Measurements from ENCODE around the gene ZNF616. TPM values are rescaled to one million over a fixed set of nuclear protein-coding genes. Genes with fewer than 3 reads are reported as not detected.

The ZNF616 gene
- total RNA-seq, 3 donors from 2014 or later = 5.8 to 14.0 (median 7.2) TPM

DNA sequence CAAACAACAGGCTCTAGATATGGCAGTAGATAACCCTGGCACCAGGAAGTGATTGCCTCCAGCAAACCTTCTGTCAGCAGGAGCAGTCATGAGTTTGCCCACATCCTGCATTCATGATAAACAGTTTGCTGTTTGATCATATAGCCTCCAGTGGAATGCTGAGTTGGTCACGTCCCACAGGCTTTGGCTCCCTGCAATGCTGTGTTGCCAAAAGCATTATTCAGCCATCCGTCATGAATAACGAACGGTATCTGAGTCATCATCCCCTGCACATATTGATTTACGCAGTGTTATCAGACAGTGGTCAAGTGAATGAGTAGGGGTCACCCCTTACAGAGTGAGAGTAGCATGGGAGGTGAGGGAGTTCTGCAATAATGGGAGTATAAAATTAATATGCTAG is 69.2 kb downstream of the ZNF616 start:
- Histone ChIP-seq H3K36me3 (peaks cover 36% of the 10 kb centered on the region), H3K27me3 (no peaks in the 10 kb centered on the region), H3K4me3 (no peak overlapping the region), H3K4me1 (no peaks in the 10 kb centered on the region), H3K27ac (no peak overlapping the region), H3K9me3 (peaks cover 93 to 99% of the 10 kb centered on the region in 2 donors)
- DNase-seq (ENCODE audit: low spot score in 2 of 2) = no peak
- intact Hi-C loops (cut with DNase I; ENCODE audit: low total_unique reads) = no loop called here
- TF ChIP-seq POLR2AphosphoS5 (IDR thresholded peaks at IDR 0.05) = no peak
- TF ChIP-seq, protein P1, sequence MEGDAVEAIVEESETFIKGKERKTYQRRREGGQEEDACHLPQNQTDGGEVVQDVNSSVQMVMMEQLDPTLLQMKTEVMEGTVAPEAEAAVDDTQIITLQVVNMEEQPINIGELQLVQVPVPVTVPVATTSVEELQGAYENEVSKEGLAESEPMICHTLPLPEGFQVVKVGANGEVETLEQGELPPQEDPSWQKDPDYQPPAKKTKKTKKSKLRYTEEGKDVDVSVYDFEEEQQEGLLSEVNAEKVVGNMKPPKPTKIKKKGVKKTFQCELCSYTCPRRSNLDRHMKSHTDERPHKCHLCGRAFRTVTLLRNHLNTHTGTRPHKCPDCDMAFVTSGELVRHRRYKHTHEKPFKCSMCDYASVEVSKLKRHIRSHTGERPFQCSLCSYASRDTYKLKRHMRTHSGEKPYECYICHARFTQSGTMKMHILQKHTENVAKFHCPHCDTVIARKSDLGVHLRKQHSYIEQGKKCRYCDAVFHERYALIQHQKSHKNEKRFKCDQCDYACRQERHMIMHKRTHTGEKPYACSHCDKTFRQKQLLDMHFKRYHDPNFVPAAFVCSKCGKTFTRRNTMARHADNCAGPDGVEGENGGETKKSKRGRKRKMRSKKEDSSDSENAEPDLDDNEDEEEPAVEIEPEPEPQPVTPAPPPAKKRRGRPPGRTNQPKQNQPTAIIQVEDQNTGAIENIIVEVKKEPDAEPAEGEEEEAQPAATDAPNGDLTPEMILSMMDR (IDR thresholded peaks at IDR 0.05) = no peak
- no peak for TF ChIP-seq POLR2A (IDR thresholded peaks at IDR 0.05)

DNA sequence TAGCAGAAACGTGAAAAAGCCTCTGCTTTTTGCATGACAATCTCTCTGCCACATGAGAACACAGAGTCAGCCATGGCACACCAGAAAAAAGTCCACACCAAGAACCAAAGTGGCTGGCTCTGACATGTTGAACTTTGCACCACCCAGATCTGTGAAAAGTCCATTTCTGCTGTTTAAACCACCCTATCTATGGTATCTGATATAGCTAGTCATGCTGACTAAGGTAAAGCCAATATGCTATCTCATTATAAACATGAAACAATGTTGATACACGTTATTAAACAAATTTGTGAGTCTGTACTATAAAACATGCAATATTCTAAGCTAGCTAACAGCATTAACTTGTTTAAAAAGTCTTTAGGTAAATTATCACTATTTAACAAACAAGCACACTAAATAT is 70.1 kb downstream of the ZNF616 start:
- Histone ChIP-seq H3K36me3 (peaks cover 27% of the 10 kb centered on the region), H3K4me3 (peak overlapping the region in 1 of 3 donors; percentile 2), H3K9me3 (peaks cover 93 to 99% of the 10 kb centered on the region in 2 donors), H3K27ac (no peak overlapping the region), H3K4me1 (no peaks in the 10 kb centered on the region), H3K27me3 (no peaks in the 10 kb centered on the region)
- intact Hi-C loops (cut with DNase I; ENCODE audit: low total_unique reads) = no loop called here
- TF ChIP-seq, protein P1 (IDR thresholded peaks at IDR 0.05) = no peak
- no peak for TF ChIP-seq POLR2A (IDR thresholded peaks at IDR 0.05)
- TF ChIP-seq POLR2AphosphoS5 (IDR thresholded peaks at IDR 0.05) = no peak
- no peak for DNase-seq (ENCODE audit: low spot score in 2 of 2)

DNA sequence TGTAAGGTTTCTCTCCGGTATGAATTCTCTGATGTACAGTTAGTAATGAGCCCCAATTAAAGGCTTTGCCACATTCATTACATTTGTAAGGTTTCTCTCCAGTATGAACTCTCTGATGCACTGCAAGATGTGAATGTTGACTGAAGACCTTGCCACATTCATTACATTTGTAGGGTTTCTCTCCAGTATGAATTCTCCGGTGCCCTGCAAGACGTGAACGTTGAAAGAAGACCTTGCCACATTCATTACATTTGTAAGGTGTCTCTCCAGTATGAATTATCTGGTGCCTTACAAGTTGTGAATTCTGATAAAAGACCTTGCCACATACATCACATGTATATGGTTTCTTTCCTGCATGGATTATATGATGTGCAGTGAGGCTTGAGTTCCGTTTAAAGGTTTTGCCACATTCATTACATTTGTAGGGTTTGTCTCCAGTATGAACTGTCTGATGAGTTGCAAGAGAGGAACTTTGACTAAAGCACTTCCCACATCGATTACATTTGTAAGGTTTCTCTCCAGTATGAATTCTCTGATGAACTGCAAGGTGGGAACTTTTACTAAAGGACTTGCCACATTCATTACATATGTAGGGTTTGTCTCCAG is 73.4 kb downstream of the ZNF616 start:
- Histone ChIP-seq H3K4me3 (peak overlapping the region in 1 of 3 donors; percentile 24), H3K4me1 (no peaks in the 10 kb centered on the region), H3K27me3 (no peaks in the 10 kb centered on the region), H3K9me3 (peaks cover 97 to 99% of the 10 kb centered on the region in 2 donors), H3K27ac (no peak overlapping the region), H3K36me3 (peaks cover 26% of the 10 kb centered on the region)
- TF ChIP-seq POLR2A (IDR thresholded peaks at IDR 0.05) = no peak
- TF ChIP-seq POLR2AphosphoS5 (IDR thresholded peaks at IDR 0.05) = no peak
- no peak for DNase-seq (ENCODE audit: low spot score in 2 of 2)
- intact Hi-C loops (cut with DNase I; ENCODE audit: low total_unique reads) = no loop called here

DNA sequence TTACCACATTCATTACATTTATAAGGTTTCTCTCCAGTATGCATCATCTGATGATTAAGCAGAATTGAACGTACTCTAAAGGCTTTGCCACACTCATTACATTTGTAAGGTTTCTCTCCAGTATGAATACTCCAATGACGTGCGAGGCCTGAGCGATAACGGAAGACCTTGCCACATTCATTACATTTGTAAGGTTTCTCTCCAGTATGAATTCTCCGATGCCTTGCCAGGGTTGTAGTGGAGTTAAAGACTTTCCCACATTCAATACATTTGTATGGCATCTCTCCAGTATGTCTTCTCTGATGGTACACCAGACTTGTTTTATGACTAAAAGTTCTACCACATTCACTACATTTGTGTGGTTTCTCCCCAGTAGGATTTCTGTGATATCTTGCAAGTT is 74.3 kb downstream of the ZNF616 start:
- H3K4me3 ChIP-seq = peak overlapping the region in 1 of 3 donors; percentile 24

More for the DNA sequence above, 74.3 kb downstream of the ZNF616 start:
- intact Hi-C loops (cut with DNase I; ENCODE audit: low total_unique reads) = no loop called here
- no peak for DNase-seq (ENCODE audit: low spot score in 2 of 2)
- Histone ChIP-seq H3K9me3 (peaks cover 97 to 99% of the 10 kb centered on the region in 2 donors), H3K27ac (no peak overlapping the region), H3K36me3 (peaks cover 19% of the 10 kb centered on the region), H3K4me1 (no peaks in the 10 kb centered on the region), H3K27me3 (no peaks in the 10 kb centered on the region)
- TF ChIP-seq, protein P1 (IDR thresholded peaks at IDR 0.05) = no peak
- no peak for TF ChIP-seq POLR2AphosphoS5 (IDR thresholded peaks at IDR 0.05)
- no peak for TF ChIP-seq POLR2A (IDR thresholded peaks at IDR 0.05)

Other genes with a start within 250 kb of the ZNF616 start
- 10 to 100 TPM; 11.7 to 22.8 (median 15.4) TPM for gene ZNF649, start 234.9 kb downstream of the ZNF616 start, total RNA-seq
- 10 to 100 TPM in 1 of 3 donors, 1 to 10 TPM in 2; 5.9 to 13.5 (median 7.9) TPM for gene ZNF613, start 212.5 kb downstream of the ZNF616 start, total RNA-seq
- 10 to 100 TPM; 14.1 to 31.2 (median 14.4) TPM for gene ZNF350, start 153.1 kb downstream of the ZNF616 start, total RNA-seq
- gene ZNF615, start 131.7 kb downstream of the ZNF616 start, total RNA-seq = 10 to 100 TPM; 15.4 to 35.9 (median 27.2) TPM
- 10 to 100 TPM in 1 of 3 donors, 1 to 10 TPM in 2; 5.6 to 13.6 (median 9.5) TPM for gene ZNF614, start 111.6 kb downstream of the ZNF616 start, total RNA-seq
- 10 to 100 TPM; 12.0 to 19.3 (median 13.4) TPM for gene ZNF432, start 91.1 kb downstream of the ZNF616 start, total RNA-seq
- gene ZNF841, start 44.2 kb downstream of the ZNF616 start, total RNA-seq = 10 to 100 TPM; 16.0 to 25.9 (median 19.3) TPM
- gene ZNF836, start 31.7 kb upstream of the ZNF616 start, total RNA-seq = 10 to 100 TPM; 10.2 to 21.8 (median 16.4) TPM
- gene PPP2R1A, start 50.1 kb upstream of the ZNF616 start, total RNA-seq = 100 to 1,000 TPM; 145 to 198 (median 175) TPM
- gene ZNF766, start 129.6 kb upstream of the ZNF616 start, total RNA-seq = 10 to 100 TPM; 10.9 to 21.1 (median 18.4) TPM
- gene ZNF480, start 157.2 kb upstream of the ZNF616 start, total RNA-seq = 10 to 100 TPM in 2 of 3 donors, 1 to 10 TPM in 1; 8.0 to 15.8 (median 11.8) TPM
- gene ZNF610, start 196.3 kb upstream of the ZNF616 start, total RNA-seq = 1 to 10 TPM; 1.1 to 7.0 (median 2.6) TPM
- gene ZNF880, start 230.0 kb upstream of the ZNF616 start, total RNA-seq = 10 to 100 TPM; 18.6 to 32.9 (median 22.0) TPM